ENCODE results near the gene SMIM30. TPM values are rescaled to one million over a fixed set of nuclear protein-coding genes. Genes with fewer than 3 reads are reported as not detected.

The SMIM30 gene
- total and polyA plus RNA-seq, 2 of the 8 experiments (the other 6 are each of a cell fraction or from before 2014, with no cell fraction given): 35.2 to 49.7 TPM

GRCh38 chr7:113093561-113093960 lies 24.8 kb downstream of the SMIM30 start (continued):
- no peak for TF ChIP-seq CHD7 (IDR thresholded peaks at IDR 0.05; ENCODE audit: insufficient replicate concordance, low read length)
- TF ChIP-seq E2F6 (IDR thresholded peaks at IDR 0.05): no peak
- TF ChIP-seq FOSL1 (IDR thresholded peaks at IDR 0.05; ENCODE audit: insufficient read depth, low read depth, low read length): no peak
- TF ChIP-seq CTCF (IDR thresholded peaks at IDR 0.05; ENCODE audit: control extremely low read depth in 1 of 3, insufficient read depth in 1 of 3, low read depth in 1 of 3, low read length in 3 of 3): no peak

Data from H1 (cell line).